GM19351 (cell line): ENCODE results near the gene AGMAT.
"Not testable (repeated sequence)": the region's sequence is repeated elsewhere in the genome, so short reads cannot be mapped to it uniquely, and the experiment has no call there.

ENCODE experiments used
- ATAC-seq: cut with Tn5 transposase; IDR thresholded peaks from one replicate; pipeline ENCODE4 v1.9.1; 2021; ENCODE audit warnings: mild to moderate bottlenecking, moderate library complexity; ENCODE audit not compliant: unreplicated experiment

Gene AGMAT

DNA sequence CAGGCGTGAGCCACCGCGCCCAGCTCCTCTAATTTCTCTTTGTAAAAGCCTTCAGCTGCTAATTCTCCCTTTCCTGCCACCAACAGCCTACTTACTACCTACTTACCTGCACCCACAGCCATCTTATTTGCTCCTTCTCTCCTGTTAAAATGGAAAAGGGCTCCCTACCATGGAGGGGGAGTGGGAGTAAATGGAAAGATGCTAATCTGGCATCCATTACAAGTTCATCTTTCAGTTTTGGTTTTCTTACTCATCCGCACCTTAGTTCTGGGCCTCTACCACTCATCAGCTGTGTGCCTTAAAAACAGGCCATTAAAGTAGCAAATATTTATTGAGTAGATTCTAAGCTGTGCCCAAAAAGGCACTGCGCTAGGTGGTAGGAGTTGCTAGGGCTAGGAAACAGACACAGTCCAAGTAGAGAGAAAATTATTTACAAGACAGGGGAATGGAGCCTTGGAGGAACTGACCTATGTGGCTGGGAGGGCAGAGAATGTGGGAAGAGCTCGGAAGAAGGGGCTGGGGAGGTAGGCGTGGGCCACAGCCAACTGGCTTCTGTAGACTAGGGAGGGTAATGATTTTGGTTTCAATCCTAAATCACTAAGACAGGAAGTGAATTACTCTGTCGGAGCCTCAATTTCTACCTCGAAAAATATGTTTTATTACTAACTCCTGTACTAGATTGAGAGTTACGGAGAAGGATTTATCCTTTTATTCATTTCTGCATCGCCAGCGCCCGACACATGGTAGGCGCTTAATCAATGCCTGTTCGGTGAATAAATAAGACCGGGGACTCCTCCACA, 31.7 kb upstream of the AGMAT start:
- ATAC-seq: peak; percentile 24

DNA sequence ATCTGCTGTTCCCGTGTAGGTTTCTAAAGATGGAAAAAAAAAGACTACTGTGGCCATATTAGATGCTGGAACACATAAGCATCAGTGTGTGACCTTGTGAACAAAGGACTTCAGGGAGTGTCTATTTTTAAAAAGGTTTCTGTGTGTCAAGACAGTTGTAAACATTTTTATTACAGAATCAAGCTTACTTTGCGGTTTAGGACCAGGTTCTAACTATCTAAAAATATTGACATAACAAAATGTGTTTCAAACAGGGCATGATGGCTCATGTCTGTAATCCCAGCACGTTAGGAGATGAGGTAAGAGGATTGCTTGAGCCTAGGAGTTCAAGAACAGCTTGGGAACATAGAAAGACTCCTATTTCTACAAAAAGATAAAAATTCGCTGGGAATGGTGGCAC, 25.3 kb upstream of the AGMAT start:
- ATAC-seq: no peak

DNA sequence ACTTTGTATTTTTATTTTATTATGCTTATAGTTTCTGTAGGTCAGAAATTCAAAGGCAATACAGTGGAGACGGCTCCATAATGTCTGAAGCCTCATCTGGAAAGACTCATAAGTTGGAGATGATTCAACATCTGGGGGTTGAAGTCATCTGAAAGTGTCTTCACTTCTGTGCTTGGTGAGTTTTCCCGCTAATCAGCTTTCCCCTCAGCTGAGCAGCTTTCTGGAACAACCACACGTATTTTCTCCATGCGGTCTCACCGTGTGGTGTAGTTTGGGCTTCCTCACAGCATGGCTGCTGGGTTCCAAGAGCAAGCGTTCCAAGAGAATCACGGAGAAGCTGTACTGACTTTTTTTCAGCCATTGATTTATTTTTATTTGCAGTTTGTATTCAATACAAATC, 24.8 kb upstream of the AGMAT start:
- ATAC-seq: no peak

GRCh38 chr1:15605398-15606383, 20.8 kb upstream of the AGMAT start:
- ATAC-seq: no peak

DNA sequence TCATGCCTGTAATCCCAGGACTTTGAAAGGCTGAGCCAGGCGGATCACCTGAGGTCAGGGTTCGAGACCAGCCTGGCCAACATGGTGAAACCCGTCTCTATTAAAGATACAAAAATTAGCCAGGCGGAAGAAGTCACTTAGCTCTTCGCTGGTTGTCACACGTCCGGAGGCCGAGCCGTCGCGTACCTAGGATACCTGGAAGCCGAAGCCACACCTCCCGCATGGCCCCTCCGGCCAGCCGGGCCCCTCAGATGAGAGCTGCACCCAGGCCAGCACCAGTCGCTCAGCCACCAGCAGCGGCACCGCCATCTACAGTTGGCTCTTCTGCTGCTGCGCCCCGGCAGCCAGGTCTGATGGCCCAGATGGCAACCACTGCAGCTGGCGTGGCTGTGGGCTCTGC, 19.5 kb upstream of the AGMAT start:
- not testable (repeated sequence) for ATAC-seq

- not testable (repeated sequence) for ATAC-seq
These were observed 19.1 kb upstream of the AGMAT start for GRCh38 chr1:15603966-15604282.

- peak; percentile 94 for ATAC-seq
These were observed 18.5 kb upstream of the AGMAT start for GRCh38 chr1:15603050-15603965.

DNA sequence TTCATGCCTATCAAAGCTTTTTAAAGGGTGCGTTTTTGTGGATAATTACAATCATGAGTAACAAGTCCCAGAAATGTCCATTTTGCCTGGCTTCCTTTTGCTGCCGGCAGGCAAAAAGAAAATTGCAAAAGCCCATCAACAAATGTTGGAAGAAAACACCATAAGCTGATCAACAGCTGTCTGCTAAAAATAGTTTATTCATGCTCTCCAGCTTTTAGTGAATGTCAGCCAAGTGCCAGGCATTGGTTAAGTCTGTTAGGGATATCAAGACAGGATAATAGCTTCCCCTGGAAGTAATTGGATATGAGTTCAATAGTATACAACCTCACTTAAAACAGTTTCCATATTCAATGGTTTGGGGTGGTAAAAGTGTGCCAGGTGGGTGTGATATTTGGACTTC, 13.6 kb upstream of the AGMAT start:
- ATAC-seq: no peak

DNA sequence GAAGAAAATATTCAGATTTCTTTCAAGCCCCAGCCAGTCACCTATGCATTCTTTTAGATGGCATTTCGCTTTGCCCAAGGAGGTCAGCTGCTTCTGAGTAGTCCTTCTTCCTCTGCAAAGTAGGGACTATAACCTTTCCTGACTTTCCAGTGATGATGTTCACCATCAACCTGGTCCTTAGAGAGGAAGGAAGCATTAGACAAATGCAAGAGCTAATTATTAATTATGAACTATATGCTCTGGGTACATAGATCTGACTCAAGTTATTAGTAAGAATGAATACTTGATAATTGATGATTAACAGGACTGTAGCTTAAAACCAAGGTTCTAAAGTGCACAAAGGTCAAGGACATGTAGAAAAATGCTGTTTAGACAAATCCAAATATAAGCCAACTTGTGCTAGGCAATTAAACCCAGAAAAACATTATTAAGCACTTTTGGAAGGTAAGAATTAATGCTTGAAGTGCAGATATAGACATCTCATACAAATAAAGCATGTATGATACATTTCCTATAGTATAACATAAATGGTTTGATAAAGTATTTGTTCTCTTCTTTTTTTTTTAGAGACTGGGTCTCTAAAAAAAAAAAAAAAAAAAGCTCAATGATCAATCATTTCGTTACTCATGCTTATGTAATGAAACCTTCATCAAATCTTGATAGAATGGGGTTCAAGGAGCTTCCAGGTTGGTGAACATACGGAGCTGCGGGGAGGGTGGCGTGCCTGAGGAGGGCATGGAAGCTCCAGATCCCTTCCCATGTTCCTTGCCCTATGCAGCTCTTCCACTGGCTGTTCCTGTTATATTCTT, 11.2 kb upstream of the AGMAT start:
- ATAC-seq: no peak

- no peak for ATAC-seq
These were observed 7.4 kb upstream of the AGMAT start for GRCh38 chr1:15592285-15592684.

- ATAC-seq: no peak
These were observed 1.7 kb downstream of the AGMAT start for GRCh38 chr1:15583016-15583706.

- ATAC-seq: no peak
These were observed 5.2 kb downstream of the AGMAT start for GRCh38 chr1:15579683-15580047.

DNA sequence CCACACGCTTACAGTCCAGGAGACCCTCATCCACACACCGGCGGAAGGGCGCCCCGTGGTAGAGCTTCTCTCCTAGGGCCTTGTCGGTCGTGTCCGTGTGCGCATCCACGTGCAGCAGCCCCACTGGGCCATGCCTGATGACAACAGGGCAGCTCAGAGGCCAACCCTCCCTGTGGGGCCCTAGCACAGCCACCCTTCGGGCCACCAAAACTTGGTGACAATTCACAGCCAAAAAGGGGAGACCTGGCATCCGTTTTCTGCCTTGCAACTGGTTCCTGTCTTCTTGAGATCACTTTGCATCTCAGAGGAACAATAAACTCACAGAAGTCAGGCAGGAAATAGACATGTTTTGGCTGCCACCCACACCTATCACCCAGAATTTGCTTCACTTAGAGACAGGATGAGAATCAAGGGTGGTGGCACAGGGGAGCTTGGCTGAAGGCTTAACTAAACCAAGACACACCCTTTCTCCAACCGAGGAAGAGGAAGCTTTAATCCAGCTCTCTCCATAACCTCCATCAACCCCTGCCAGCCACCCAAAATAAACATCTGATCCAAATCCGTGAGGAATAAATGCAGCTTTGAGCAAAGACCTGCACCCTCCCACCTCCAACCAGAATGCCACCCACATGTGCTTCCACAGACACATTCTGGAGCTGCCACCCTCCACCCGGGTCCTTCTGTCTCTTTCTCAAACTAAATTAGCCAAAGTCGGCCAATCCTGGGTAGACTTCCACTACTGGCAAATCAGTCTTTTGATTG, 5.7 kb downstream of the AGMAT start:
- ATAC-seq: no peak

GRCh38 chr1:15577691-15578090, 7.2 kb downstream of the AGMAT start:
- no peak for ATAC-seq

DNA sequence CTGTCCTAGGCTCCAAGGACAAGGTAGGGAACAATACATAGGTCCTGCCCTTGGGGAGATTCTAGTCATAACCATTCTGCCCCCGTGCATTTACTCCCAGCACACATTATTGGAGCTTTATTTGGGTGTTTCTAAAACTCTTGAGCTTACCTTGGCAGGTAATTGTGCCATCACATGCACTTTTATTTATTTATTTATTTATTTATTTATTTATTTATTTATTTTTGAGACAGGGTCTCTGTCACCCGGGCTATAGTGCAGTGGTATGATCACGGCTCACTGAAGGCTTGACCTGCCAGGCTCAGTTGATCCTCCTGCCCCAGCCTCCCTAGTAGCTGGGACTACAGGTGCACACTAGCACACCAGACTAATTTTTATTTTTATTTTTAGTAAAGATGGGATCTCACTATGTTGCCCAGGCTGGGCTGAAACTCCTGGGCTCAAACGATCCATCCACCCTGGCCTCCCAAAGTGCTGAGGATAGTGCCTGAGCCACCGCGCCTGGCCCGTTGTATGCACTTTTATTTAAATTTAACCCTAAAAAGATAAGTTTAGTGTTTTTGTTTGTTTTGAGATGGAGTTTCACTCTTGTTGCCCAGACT, 9.2 kb downstream of the AGMAT start:
- no peak for ATAC-seq

DNA sequence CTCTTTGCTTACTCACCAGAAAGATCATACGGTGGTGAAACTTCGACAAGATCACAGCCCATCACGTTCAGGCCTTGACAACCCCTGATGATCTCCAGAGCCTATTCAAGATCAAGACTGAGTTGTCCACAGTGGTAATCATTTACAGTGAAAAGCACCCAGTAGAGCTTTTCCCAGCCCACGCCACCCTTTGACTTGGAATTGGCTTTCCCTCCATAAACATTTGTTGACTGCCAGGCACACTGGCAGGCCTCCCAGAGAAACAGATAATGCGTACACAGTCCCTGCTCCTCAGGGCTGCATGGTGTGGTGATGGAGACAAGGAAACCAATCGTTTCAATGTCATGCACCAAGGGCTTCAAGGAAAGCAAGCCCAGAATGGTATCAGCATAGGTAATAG, 10.1 kb downstream of the AGMAT start:
- ATAC-seq: no peak

DNA sequence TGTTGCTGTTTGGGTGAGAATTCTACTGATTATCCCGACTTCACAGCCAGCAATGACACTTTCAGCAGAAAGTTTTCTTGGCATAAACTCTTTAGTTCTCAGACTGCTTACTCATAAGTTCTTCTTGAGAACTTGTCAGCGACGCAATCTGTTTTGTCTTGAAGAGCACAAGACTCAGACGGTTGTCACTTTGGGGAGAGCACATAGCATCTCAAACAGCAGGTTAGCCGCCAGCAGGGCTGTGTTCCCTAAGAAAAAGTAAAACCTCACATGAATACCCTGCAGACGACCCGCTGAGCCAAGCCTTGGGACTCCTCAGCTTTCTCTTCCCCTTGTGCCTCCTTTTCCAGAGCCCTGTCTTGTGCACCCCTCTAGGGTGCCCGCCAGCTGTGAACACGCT, 11.4 kb downstream of the AGMAT start:
- ATAC-seq: no peak

DNA sequence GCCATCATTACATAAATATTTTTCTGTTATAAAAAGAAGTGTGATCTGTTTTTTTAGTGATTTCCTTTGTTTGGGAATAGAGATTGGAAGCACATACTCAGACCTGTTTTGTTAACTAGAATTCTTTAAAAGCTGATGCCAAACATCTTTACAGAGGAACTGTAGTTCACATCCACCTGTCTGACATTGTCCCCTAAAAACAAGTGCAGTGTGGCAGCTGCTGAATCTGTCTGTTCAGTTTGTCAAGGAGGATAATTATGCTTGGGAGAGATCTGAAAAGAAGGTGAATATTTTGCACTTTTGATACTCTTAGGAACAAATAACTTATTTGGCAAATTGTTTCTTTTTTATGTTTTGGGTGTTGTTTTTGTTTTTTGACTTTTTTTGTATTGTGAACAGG, 13.6 kb downstream of the AGMAT start:
- ATAC-seq: no peak

- ATAC-seq: no peak
These were observed 14.0 kb downstream of the AGMAT start for GRCh38 chr1:15570861-15571260.
